ENCODE results near the gene NOS1AP.

DNA sequence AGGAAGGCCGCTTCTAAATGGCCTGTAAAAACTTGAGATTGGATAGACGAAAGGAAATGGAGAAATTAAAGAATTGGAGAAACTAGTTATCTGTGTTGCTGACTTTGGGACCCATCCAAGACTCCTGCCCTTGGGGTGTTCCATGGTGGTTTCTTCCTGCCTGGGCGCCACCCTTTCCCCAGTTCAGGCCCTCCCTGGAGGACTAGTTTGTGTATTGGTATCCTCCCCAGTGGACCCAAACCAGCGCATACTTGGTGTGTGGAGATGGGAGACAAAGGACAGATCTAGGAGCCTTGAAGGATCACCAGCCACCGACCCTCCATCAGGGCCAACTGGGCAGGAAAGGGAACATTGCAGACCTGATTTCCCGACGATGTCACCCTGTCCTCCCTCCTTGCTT lies 300.1 kb downstream of the NOS1AP start:
- TF ChIP-seq, protein P1, sequence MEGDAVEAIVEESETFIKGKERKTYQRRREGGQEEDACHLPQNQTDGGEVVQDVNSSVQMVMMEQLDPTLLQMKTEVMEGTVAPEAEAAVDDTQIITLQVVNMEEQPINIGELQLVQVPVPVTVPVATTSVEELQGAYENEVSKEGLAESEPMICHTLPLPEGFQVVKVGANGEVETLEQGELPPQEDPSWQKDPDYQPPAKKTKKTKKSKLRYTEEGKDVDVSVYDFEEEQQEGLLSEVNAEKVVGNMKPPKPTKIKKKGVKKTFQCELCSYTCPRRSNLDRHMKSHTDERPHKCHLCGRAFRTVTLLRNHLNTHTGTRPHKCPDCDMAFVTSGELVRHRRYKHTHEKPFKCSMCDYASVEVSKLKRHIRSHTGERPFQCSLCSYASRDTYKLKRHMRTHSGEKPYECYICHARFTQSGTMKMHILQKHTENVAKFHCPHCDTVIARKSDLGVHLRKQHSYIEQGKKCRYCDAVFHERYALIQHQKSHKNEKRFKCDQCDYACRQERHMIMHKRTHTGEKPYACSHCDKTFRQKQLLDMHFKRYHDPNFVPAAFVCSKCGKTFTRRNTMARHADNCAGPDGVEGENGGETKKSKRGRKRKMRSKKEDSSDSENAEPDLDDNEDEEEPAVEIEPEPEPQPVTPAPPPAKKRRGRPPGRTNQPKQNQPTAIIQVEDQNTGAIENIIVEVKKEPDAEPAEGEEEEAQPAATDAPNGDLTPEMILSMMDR (IDR thresholded peaks at IDR 0.05) = no peak
- TF ChIP-seq JUN (CRISPR knock-in tag; IDR thresholded peaks at IDR 0.05) (no peak), ETV6 (CRISPR knock-in tag; IDR thresholded peaks at IDR 0.05) (no peak), RELA (CRISPR knock-in tag; IDR thresholded peaks at IDR 0.05; ENCODE audit: borderline replicate concordance) (no peak), CREB1 (CRISPR knock-in tag; IDR thresholded peaks at IDR 0.05) (no peak), NR2C2 (CRISPR knock-in tag; IDR thresholded peaks at IDR 0.05) (no peak), TP53 (CRISPR knock-in tag; IDR thresholded peaks at IDR 0.05) (no peak), NR3C1 (CRISPR knock-in tag; conservative IDR thresholded peaks at IDR 0.05; ENCODE audit: low read depth) (no peak)

All from WTC11 (cell line).